Keratinocyte (primary cell): ENCODE results near the gene SNX30. TPM values are rescaled to one million over a fixed set of nuclear protein-coding genes. Genes with fewer than 3 reads are reported as not detected.

Experiments used
- DNase-seq: peaks from one replicate; pipeline ENCODE4 v3.0.0-alpha.2; 2011; ENCODE audit warnings: low read depth, missing footprints, low spot score
- FAIRE-seq: peaks from 2 replicates; lab custom pipeline; 2011; peaks lifted over from hg19 to GRCh38; lab: Jason Lieb, UNC
- H2AFZ ChIP-seq: 2 replicates; pipeline ENCODE4 v1.6.0; 2012; ENCODE audit warnings: low read length, control low read depth, inconsistent platforms; ENCODE audit not compliant: control insufficient read depth
- H3K27ac ChIP-seq: 2 replicates; pipeline ENCODE4 v1.5.1; 2011; ENCODE audit warnings: low read length; ENCODE audit not compliant: control insufficient read depth, insufficient read depth
- H3K27me3 ChIP-seq: 3 replicates; pipeline ENCODE4 v1.6.0; 2011; ENCODE audit warnings: low read length; ENCODE audit not compliant: control insufficient read depth, insufficient read depth; ENCODE audit errors: extremely low read depth
- H3K36me3 ChIP-seq, 2 experiments: 2 replicates in 1 of 2; 3 replicates in 1 of 2; pipeline ENCODE4 v1.5.1; 2011; ENCODE audit warnings: low read length in 2 of 2, mild to moderate bottlenecking in 1 of 2; ENCODE audit not compliant: control insufficient read depth in 2 of 2, insufficient read depth in 2 of 2; ENCODE audit errors: extremely low read depth in 1 of 2
- H3K4me1 ChIP-seq: 3 replicates; pipeline ENCODE4 v1.5.1; 2011; ENCODE audit warnings: low read length; ENCODE audit not compliant: control insufficient read depth, insufficient read depth; ENCODE audit errors: extremely low read depth
- H3K4me2 ChIP-seq: 3 replicates; pipeline ENCODE4 v1.6.0; 2011; ENCODE audit warnings: low read depth, low read length; ENCODE audit not compliant: control insufficient read depth, insufficient read depth; ENCODE audit errors: extremely low read depth
- H3K4me3 ChIP-seq, 3 experiments: fragments of 200-600 bp in 1 of 3; sonication (generic) in 1 of 3; 2 replicates in 2 of 3; 3 replicates in 1 of 3; pipeline ENCODE4 v1.5.1; 2011 to 2016; ENCODE audit warnings: low read length in 3 of 3, mild to moderate bottlenecking in 3 of 3, control low read depth in 2 of 3, inconsistent platforms in 1 of 3, low read depth in 1 of 3, mixed read lengths in 1 of 3, mixed run types in 1 of 3, moderate library complexity in 1 of 3; ENCODE audit not compliant: control insufficient read depth in 2 of 3, insufficient read depth in 2 of 3; ENCODE audit errors: extremely low read depth in 1 of 3
- H3K79me2 ChIP-seq: 2 replicates; pipeline ENCODE4 v1.6.0; 2012; ENCODE audit warnings: low read length; ENCODE audit not compliant: control insufficient read depth, insufficient read depth
- H3K9ac ChIP-seq: 3 replicates; pipeline ENCODE4 v1.6.0; 2011; ENCODE audit warnings: low read length; ENCODE audit not compliant: control insufficient read depth, insufficient read depth; ENCODE audit errors: extremely low read depth
- H3K9me1 ChIP-seq: 3 replicates; pipeline ENCODE4 v1.6.0; 2011; ENCODE audit warnings: low read length; ENCODE audit not compliant: control insufficient read depth, insufficient read depth; ENCODE audit errors: extremely low read depth
- H3K9me3 ChIP-seq: 2 replicates; pipeline ENCODE4 v1.5.1; 2012; ENCODE audit warnings: low read depth, low read length; ENCODE audit not compliant: control insufficient read depth
- H4K20me1 ChIP-seq: 3 replicates; pipeline ENCODE4 v1.6.0; 2011; ENCODE audit warnings: low read length; ENCODE audit not compliant: control insufficient read depth, insufficient read depth; ENCODE audit errors: extremely low read depth
- EZH2 ChIP-seq: IDR thresholded peaks from one replicate; pipeline ENCODE4 v1.6.1; 2012; ENCODE audit warnings: inconsistent platforms, mild to moderate bottlenecking, low read length, moderate library complexity
- dilution Hi-C: fragments of 300-500 bp; cut with MboI; formaldehyde crosslinking; loops from one replicate; pipeline ENCODE4 v1.7.0; 2020; ENCODE audit warnings: low sequenced_read_pairs; ENCODE audit not compliant: extremely low pct_ligation_motif_present
- polyA plus RNA-seq, 5 experiments: library from polyadenylated mRNA; depleted of rRNA in 3 of 5; stranded (reverse) in 3 of 5; stranded (forward) in 1 of 5; unstranded in 1 of 5; fragments of >200 nt; gene quantifications; 1 replicate in 1 of 5; 2 replicates in 3 of 5; 3 replicates in 1 of 5; pipeline versions ENCODE4 v1.2.1 to v1.2.3, GENCODE V29; 2011 to 2012; ENCODE audit warnings: missing spikeins in 2 of 5, low read depth in 1 of 5, low replicate concordance in 1 of 5
- TF ChIP-seq, protein P1 (sequence below), 3 experiments: IDR thresholded peaks in 1 of 3; conservative IDR thresholded peaks in 1 of 3; optimal IDR thresholded peaks in 1 of 3; 2 replicates in 2 of 3; 3 replicates in 1 of 3; pipeline versions ENCODE3 to v1.5.1; 2011; ENCODE audit warnings: low read length in 3 of 3, mild to moderate bottlenecking in 3 of 3, moderate library complexity in 2 of 3, control low read depth in 1 of 3, inconsistent platforms in 1 of 3; ENCODE audit not compliant: insufficient read depth in 2 of 3; ENCODE audit errors: extremely low read depth in 1 of 3

SNX30 gene
- polyA plus RNA-seq, 1 donor (not counting 4 experiments of a cell fraction or from before 2014, with no cell fraction given): 9.0 TPM

DNA sequence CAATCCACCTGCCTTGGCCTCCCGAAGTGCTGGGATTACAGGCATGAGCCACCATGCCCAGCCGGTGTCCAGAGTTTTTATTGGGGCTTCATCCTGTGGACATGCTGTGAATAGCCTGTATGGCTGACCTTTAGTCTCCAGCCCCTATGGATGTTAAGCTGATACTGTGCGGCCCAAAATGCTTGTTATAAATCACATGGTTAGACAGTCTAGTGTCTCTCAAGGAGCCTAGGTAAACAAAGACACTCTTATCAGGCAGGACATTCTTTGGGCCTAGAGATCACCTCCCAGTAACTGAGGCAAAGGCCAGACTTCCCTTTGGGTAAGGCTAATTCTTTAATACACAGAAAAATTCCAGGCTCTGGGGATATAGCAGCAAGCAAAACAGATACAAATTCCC, 162.1 kb downstream of the SNX30 start:
- Histone ChIP-seq H3K27ac (no peak overlapping the region), H3K27me3 (no peaks in the 10 kb centered on the region), H3K4me1 (peaks cover 6% of the 10 kb centered on the region), H2AFZ (no peak overlapping the region), H3K9ac (no peak overlapping the region), H3K4me2 (no peak overlapping the region), H3K36me3 (no peaks in the 10 kb centered on the region), H3K4me3 (no peak overlapping the region), H3K9me1 (no peaks in the 10 kb centered on the region), H3K79me2 (no peaks in the 10 kb centered on the region), H3K9me3 (no peaks in the 10 kb centered on the region), H4K20me1 (no peaks in the 10 kb centered on the region)
- dilution Hi-C loops: no loop called here
- no peak for TF ChIP-seq EZH2
- TF ChIP-seq, protein P1, sequence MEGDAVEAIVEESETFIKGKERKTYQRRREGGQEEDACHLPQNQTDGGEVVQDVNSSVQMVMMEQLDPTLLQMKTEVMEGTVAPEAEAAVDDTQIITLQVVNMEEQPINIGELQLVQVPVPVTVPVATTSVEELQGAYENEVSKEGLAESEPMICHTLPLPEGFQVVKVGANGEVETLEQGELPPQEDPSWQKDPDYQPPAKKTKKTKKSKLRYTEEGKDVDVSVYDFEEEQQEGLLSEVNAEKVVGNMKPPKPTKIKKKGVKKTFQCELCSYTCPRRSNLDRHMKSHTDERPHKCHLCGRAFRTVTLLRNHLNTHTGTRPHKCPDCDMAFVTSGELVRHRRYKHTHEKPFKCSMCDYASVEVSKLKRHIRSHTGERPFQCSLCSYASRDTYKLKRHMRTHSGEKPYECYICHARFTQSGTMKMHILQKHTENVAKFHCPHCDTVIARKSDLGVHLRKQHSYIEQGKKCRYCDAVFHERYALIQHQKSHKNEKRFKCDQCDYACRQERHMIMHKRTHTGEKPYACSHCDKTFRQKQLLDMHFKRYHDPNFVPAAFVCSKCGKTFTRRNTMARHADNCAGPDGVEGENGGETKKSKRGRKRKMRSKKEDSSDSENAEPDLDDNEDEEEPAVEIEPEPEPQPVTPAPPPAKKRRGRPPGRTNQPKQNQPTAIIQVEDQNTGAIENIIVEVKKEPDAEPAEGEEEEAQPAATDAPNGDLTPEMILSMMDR (optimal IDR thresholded peaks at IDR 0.05 in 1 of 3, IDR thresholded peaks at IDR 0.05 in 1 of 3, conservative IDR thresholded peaks at IDR 0.05 in 1 of 3; ENCODE audit: extremely low read depth in 1 of 3, insufficient read depth in 2 of 3, low read length in 3 of 3): no peak
- no peak for FAIRE-seq
- no peak for DNase-seq

DNA sequence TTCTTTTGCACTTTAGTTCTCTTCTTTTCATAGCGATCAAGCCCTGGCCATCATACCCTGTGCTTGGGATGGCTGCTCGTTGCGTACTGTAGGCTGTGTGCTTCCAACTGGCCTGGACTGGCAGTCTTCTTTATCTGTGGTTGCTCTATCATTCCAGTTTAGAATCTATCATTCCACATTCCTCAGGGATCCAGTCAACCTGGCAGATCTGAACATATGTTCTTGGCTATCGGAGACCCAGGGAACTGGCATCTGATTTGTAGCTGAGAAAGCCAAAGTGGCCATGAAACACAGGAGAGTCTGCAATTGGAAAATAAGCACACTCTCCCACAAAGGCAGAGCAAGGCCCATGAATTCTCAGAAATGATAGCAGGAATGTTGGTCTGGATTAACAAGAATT, 162.8 kb downstream of the SNX30 start:
- Histone ChIP-seq H3K4me3 (no peak overlapping the region), H3K9ac (no peak overlapping the region), H3K27me3 (no peaks in the 10 kb centered on the region), H3K27ac (no peak overlapping the region), H3K4me1 (peaks cover 13% of the 10 kb centered on the region), H3K36me3 (no peaks in the 10 kb centered on the region), H3K79me2 (no peaks in the 10 kb centered on the region), H3K9me1 (no peaks in the 10 kb centered on the region), H2AFZ (no peak overlapping the region), H3K9me3 (no peaks in the 10 kb centered on the region), H4K20me1 (no peaks in the 10 kb centered on the region), H3K4me2 (no peak overlapping the region)
- FAIRE-seq (no peak), DNase-seq (no peak)
- dilution Hi-C loops: no loop called here
- TF ChIP-seq, protein P1 (optimal IDR thresholded peaks at IDR 0.05 in 1 of 3, IDR thresholded peaks at IDR 0.05 in 1 of 3, conservative IDR thresholded peaks at IDR 0.05 in 1 of 3; ENCODE audit: extremely low read depth in 1 of 3, insufficient read depth in 2 of 3, low read length in 3 of 3): no peak
- TF ChIP-seq EZH2: no peak
